C4-2B (cell line): ENCODE results near the gene HOGA1.

Source experiments
- H3K27ac ChIP-seq: fragments of 450-650 bp; 2 replicates; pipeline ENCODE4 v1.5.1; 2017
- ZFX ChIP-seq: fragments of 450-650 bp; IDR thresholded peaks from 2 replicates; pipeline ENCODE4 v1.6.1; 2017
- TF ChIP-seq, protein P1 (sequence below): fragments of 450-650 bp; conservative IDR thresholded peaks from 2 replicates; pipeline ENCODE4 v1.5.1; 2017; ENCODE audit warnings: mild to moderate bottlenecking

HOGA1 gene

DNA sequence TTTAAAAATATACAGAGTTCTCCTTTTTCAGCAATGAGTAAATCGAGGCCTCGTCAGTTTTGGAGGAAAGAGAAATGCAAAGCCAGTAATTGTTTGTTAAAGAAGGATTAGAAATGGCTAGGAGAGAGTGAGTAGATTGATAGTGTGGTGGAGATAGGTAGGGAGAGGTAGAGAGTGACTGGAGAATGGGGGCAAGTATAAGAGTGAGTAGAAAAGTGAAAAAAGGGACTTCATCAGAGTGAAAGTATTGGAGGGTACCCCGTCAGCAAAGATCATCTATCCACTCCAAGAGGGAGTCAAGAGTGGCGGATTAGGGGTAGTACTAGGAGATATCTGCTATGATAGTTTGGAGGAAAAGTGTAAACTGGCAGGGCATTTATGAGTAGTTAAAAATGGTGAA lies 20.9 kb upstream of the HOGA1 start:
- H3K27ac ChIP-seq: no peak overlapping the region
- TF ChIP-seq, protein P1, sequence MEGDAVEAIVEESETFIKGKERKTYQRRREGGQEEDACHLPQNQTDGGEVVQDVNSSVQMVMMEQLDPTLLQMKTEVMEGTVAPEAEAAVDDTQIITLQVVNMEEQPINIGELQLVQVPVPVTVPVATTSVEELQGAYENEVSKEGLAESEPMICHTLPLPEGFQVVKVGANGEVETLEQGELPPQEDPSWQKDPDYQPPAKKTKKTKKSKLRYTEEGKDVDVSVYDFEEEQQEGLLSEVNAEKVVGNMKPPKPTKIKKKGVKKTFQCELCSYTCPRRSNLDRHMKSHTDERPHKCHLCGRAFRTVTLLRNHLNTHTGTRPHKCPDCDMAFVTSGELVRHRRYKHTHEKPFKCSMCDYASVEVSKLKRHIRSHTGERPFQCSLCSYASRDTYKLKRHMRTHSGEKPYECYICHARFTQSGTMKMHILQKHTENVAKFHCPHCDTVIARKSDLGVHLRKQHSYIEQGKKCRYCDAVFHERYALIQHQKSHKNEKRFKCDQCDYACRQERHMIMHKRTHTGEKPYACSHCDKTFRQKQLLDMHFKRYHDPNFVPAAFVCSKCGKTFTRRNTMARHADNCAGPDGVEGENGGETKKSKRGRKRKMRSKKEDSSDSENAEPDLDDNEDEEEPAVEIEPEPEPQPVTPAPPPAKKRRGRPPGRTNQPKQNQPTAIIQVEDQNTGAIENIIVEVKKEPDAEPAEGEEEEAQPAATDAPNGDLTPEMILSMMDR: no peak
- TF ChIP-seq ZFX: no peak

DNA sequence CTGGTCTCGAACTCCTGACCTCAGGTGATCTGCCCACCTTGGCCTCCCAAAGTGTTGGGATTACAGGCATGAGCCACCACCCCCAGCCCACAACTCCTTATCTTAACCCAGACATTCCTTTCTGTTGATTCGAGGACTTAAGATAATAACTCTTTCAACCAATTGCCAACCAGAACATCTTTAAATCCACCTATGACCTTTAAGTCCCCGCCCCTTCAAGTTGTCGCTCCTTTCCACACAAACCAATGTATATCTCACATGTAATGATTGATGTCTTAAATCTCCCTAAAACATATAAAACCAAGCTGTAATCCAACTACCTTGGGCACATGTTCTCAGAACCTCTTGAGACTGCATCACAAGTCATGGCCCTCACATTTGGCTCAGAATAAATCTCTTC lies 19.4 kb upstream of the HOGA1 start:
- TF ChIP-seq, protein P1: no peak
- TF ChIP-seq ZFX: no peak
- no peak overlapping the region for H3K27ac ChIP-seq

DNA sequence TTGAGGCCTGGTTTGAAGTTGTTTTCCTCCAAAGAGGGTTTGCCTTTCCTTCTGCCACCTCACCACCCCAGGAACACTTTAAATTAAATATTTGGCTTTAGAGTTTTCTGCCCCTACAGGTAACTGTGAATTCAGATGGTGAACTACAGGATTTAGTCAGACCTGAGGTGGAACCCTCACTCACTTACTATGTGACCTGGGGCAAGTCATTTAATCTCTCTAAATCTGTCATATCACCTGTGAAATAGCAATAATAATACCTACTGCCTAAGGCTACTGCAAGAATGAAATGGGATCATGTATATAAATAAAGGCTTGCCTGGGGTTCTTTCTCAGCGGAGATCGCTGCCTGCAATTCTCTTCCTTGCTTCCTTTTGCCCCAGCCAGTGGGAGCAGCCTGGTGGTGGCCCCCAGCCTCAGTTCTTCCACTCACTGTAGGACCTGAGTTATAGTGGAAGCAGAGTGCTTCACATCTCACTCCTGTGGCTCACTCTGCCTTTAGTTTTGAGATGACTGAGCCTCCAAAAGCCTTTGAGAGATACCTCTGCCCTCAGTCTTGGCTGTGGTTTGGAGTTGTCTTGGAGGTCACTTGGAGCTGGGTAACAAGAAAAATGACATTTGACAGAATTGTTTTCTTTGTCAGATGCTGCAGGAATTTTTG lies 17.7 kb upstream of the HOGA1 start:
- no peak overlapping the region for H3K27ac ChIP-seq
- no peak for TF ChIP-seq ZFX
- TF ChIP-seq, protein P1: no peak

DNA sequence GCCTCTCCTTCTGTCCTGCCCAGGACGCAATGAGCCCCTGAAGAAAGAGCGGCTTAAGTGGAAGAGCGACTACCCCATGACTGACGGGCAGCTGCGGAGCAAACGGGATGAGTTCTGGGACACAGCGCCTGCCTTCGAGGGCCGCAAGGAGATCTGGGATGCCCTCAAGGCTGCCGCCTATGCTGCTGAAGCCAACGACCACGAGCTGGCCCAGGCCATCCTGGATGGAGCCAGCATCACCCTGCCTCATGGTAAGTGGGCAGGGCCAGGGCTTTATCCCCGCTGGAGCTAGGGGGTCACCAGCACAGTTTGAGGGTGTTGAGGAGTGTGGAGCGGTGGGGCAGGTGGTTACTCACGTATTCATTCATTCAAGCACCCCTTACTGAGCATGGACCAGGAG lies 16.3 kb upstream of the HOGA1 start:
- TF ChIP-seq, protein P1: no peak
- TF ChIP-seq ZFX: no peak
- no peak overlapping the region for H3K27ac ChIP-seq

DNA sequence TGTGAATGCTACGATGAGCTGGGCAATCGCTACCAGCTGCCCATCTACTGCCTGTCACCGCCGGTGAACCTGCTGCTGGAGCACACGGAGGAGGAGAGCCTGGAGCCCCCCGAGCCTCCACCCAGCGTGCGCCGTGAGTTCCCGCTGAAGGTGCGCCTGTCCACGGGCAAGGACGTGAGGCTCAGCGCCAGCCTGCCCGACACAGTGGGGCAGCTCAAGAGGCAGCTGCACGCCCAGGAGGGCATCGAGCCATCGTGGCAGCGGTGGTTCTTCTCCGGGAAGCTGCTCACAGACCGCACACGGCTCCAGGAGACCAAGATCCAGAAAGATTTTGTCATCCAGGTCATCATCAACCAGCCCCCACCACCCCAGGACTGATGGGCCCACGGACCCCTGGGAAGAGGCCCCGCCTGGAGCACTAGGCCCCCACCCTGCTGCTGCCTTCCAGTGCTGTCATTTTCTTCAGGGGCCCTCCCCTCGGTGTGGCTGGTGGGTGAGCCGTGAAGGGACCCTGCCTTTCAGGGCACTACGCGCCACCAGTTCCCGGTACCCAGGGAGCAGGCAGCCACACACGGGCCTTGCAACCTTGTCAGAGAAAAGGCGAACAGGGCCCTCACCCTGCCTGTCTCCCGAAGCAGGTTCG lies 13.9 kb upstream of the HOGA1 start:
- no peak overlapping the region for H3K27ac ChIP-seq
- TF ChIP-seq, protein P1: no peak
- TF ChIP-seq ZFX: no peak

DNA sequence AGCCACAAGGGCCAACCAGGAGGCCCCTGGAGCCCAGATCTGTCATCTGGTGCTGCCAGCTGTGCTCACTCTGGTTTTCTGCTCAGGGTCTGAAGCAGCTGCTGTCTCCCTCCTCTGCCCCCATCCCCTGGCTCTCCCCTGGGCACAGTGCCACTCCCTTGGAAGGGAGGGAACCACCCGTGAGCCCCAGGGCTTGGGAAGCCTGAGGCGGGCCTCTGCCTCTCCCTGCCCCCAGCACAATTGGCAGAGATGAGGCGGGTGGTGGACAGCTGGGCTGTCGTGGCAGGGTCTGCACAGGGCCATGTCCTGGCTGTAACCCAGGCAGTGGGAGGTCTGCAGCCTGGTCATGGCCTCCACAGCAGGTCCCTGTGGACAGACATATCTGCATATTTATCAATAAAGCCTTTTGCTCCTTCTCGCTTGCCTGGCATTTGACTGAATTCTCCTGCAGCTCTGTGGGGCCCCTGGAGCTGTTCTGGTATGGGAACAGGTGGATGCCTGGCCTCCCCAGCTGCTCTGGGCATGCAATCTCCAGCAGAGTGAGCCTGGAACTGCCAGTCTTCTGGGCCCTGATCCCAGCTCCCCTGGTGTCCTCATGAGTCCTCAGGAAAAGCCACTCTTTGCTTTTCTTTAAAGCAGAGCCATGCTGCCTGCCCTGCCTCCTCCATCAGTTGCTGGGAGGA lies 13.3 kb upstream of the HOGA1 start:
- H3K27ac ChIP-seq: no peak overlapping the region
- TF ChIP-seq, protein P1: no peak
- no peak for TF ChIP-seq ZFX

DNA sequence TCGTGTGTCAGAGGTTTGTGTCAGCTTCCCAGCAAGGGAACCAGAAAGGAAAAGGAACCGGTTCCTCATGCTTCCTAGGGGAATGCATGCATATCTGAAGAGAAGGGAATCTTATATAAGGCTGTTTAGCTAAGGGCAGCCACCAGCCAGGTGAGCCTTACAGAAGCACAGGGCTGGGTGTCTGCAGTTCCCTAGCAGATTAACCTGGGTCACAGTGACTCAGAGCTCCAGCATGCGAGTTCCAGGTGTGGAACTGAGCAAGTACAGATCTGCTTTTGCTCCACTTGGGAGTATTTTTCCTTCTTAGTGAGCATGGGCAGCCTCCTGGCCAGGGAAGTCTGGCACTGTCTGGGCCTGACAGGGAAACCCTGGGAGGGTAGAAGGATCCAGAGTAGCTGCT lies 12.6 kb upstream of the HOGA1 start:
- no peak for TF ChIP-seq ZFX
- TF ChIP-seq, protein P1: no peak
- no peak overlapping the region for H3K27ac ChIP-seq
